NCI-H1105 (cell line): ENCODE results near the gene MC4R.

ENCODE experiments used
- DNase-seq: peaks from one replicate; lab custom pipeline; 2025; lab: John Stamatoyannopoulos, UW

The MC4R gene

DNA sequence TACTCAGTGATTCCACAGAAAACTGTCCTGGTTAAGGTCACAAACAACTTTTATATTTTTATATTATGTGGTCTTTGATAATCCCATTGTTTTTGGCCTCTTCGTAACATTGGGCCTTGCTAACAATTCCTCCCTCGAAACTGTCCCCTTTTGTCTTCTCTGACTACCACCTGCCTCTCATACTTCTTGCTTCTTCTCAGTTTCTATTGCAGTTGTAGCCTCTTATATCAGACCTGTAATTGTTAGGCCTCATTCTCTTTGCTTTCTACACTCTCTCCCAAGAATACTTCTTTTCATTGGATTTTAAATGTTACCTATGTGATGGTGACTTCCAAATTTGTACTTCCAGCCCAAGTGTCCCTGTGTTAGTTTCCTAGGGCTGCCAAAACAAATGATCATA lies 44.7 kb downstream of the MC4R start:
- no peak for DNase-seq

DNA sequence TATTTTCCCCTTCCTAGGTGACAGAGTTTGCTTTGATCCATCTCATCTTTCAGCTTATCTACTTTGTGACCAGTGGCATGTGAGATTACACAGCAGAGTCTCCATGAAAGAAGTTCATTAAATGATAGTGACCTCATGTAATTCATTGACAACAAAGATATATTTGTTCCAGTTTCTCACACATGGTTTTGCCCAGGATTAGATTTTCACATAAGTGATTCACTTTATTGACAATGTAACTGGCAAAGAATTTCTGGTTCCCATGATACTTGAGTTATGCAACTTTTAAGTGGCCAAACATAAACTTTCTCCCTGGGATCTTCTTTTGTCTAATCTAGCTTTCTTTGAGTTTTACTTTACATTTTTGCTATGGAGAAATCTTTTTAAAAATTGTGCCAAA lies 50.0 kb downstream of the MC4R start:
- DNase-seq: no peak
